Coronary artery (tissue), 2 donors: ENCODE data around the gene HSDL2.
"Not testable (repeated sequence)": the region's sequence is repeated elsewhere in the genome, so short reads cannot be mapped to it uniquely, and the experiment has no call there.

ENCODE experiments used
- DNase-seq: peaks from one replicate; pipeline ENCODE4 v3.0.0-alpha.2; 2017; ENCODE audit warnings: low spot score
- H3K27ac ChIP-seq, 2 donors: fragments of 200-600 bp; sonication (generic); one replicate each; pipeline ENCODE4 v1.5.1; 2016 to 2019
- H3K4me3 ChIP-seq: fragments of 200-600 bp; sonication (generic); 2 replicates; pipeline ENCODE4 v1.5.1; 2016; ENCODE audit warnings: mild to moderate bottlenecking, moderate library complexity
- CTCF ChIP-seq: fragments of 200-600 bp; sonication (generic); IDR thresholded peaks from one replicate; pipeline ENCODE4 v1.5.1; 2019; ENCODE audit warnings: antibody characterized with exemption

Gene HSDL2

GRCh38 chr9:112505607-112506006, 125.7 kb downstream of the HSDL2 start:
- TF ChIP-seq CTCF: no peak
- no peak for DNase-seq
- Histone ChIP-seq H3K27ac (no peak overlapping the region), H3K4me3 (no peak overlapping the region)

- TF ChIP-seq CTCF: no peak
- DNase-seq: no peak
- Histone ChIP-seq H3K4me3 (no peak overlapping the region), H3K27ac (no peak overlapping the region)
Measured at GRCh38 chr9:112506571-112506970, 126.7 kb downstream of the HSDL2 start.

DNA sequence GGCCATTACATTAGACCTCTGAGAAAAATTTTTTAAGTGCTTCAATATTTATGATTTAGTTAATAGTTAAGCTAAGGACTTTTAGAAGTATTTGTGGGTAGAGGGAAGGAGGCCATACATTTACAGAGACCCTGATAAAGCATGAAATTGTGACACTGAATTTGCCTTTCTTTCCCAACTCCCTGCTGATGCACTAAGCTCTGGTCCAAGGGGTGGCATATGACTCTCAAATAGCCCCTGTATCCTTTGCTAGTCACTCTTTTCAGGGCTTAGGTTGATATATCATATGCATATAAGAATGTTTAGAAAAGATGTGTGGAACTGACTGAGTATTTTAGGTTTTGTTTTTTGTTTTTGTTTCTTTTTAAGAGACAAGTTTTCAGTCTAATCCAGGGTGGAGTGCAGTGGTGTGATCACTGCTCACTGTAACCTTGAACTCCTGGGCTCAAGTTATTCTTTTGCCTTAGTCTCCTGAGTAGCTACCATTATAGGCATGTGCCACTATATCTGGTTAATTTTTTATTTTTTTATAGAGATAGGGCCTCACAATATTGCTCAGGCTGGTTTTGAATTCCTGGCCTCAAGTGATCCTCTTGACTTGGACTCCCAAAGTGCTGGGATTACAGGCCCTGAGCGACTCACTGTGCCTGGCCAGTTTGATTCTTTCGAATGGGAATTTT, 127.2 kb downstream of the HSDL2 start:
- H3K4me3 ChIP-seq: no peak overlapping the region
- H3K27ac ChIP-seq: no peak overlapping the region
- DNase-seq: no peak
- no peak for TF ChIP-seq CTCF

DNA sequence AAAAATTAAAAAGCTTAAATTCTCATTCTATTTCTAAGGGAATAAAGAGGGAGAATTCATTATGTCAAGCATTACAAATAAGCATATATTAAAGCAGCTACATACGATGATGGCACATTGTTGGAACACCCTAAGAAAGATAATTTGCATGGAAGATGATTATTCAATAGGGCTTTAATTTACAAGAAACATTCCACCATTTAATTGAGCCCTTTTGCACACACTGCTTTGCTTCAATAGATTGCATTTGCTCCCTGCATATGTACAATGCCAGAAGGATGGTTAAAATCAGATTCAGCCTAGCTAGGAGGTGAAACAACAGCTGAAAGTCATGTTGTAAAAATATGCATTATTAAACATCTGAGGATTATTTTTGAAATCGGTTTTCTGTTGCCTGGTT, 128.5 kb downstream of the HSDL2 start:
- no peak for DNase-seq
- no peak for TF ChIP-seq CTCF
- no peak overlapping the region for H3K4me3 ChIP-seq
- no peak overlapping the region for H3K27ac ChIP-seq

DNA sequence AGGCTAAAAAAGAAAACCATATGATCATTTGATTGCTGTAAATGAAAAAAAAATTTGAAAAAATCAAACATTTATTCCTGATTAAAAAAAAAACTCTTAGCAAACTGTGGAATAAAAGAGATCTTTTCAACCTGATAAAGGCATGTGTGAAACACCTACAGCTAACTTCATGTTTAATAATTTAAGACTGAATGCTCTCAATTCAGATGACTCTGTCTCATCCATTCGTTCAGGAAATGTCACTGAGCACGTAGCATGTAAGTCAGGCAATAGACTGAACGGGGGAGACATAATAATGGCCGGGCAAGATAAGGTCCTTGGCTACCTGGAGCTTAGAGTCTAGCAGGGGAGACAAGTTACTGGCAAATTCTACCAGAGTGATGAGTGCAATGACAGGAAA, 132.5 kb downstream of the HSDL2 start:
- H3K4me3 ChIP-seq, DNase-seq, H3K27ac ChIP-seq: not testable (repeated sequence)

- DNase-seq: no peak
- Histone ChIP-seq H3K27ac (no peak overlapping the region), H3K4me3 (no peak overlapping the region)
- no peak for TF ChIP-seq CTCF
Measured at GRCh38 chr9:112516769-112517168, 136.9 kb downstream of the HSDL2 start.

- TF ChIP-seq CTCF: no peak
- Histone ChIP-seq H3K27ac (no peak overlapping the region), H3K4me3 (no peak overlapping the region)
- DNase-seq: no peak
Measured at GRCh38 chr9:112520069-112520468, 140.2 kb downstream of the HSDL2 start.

- TF ChIP-seq CTCF: no peak
- no peak overlapping the region for H3K4me3 ChIP-seq
- no peak for DNase-seq
- H3K27ac ChIP-seq: no peak overlapping the region
Measured at GRCh38 chr9:112520656-112521055, 140.7 kb downstream of the HSDL2 start.
